Activated CD4-positive, alpha-beta memory T cell treated with anti-CD3 and anti-CD28 coated beads, Interleukin-2, amount 10 ng/mL, durations not matched to agents 7 days and 5 days (primary cell): ENCODE results near the gene PTPN2. TPM values are rescaled to one million over a fixed set of nuclear protein-coding genes. Genes with fewer than 3 reads are reported as not detected.
"Not testable (repeated sequence)": the region's sequence is repeated elsewhere in the genome, so short reads cannot be mapped to it uniquely, and the experiment has no call there.

ENCODE experiments used
- CTCF ChIA-PET: fragments of 350-600 bp; sonication (Branson Sonifier 250); formaldehyde crosslinking; loops from one replicate; lab custom pipeline; 2021; ENCODE audit warnings: antibody characterized with exemption, inconsistent platforms; lab: Charles Lee
- POLR2A ChIA-PET: fragments of 350-600 bp; sonication (Branson Sonifier 250); formaldehyde crosslinking; loops from one replicate; lab custom pipeline; 2021; ENCODE audit warnings: antibody characterized with exemption; lab: Charles Lee
- DNase-seq: peaks from one replicate; pipeline ENCODE4 v3.0.0-alpha.2; 2020
- H3K27ac Mint-ChIP-seq: one replicate; pipeline ENCODE4 v1.8.0; 2021; ENCODE audit warnings: mild to moderate bottlenecking, mixed read lengths
- H3K27me3 Mint-ChIP-seq: one replicate; pipeline ENCODE4 v1.8.0; 2021; ENCODE audit warnings: mixed read lengths
- H3K36me3 Mint-ChIP-seq: one replicate; pipeline ENCODE4 v1.8.0; 2021; ENCODE audit warnings: low read depth, mixed read lengths
- H3K4me1 Mint-ChIP-seq: one replicate; pipeline ENCODE4 v1.8.0; 2021; ENCODE audit warnings: mixed read lengths
- H3K4me3 Mint-ChIP-seq: one replicate; pipeline ENCODE4 v1.8.0; 2021; ENCODE audit warnings: mild to moderate bottlenecking, mixed read lengths
- H3K9me3 Mint-ChIP-seq: one replicate; pipeline ENCODE4 v1.8.0; 2021; ENCODE audit warnings: mixed read lengths
- total RNA-seq, 2 experiments: library from RNA; stranded (reverse); gene quantifications; one replicate each; pipeline ENCODE4 v1.2.3, GENCODE V29; 2021

PTPN2 gene
- total RNA-seq, 2 experiments from 2014 or later, result 82.9 to 90.8 TPM

DNA sequence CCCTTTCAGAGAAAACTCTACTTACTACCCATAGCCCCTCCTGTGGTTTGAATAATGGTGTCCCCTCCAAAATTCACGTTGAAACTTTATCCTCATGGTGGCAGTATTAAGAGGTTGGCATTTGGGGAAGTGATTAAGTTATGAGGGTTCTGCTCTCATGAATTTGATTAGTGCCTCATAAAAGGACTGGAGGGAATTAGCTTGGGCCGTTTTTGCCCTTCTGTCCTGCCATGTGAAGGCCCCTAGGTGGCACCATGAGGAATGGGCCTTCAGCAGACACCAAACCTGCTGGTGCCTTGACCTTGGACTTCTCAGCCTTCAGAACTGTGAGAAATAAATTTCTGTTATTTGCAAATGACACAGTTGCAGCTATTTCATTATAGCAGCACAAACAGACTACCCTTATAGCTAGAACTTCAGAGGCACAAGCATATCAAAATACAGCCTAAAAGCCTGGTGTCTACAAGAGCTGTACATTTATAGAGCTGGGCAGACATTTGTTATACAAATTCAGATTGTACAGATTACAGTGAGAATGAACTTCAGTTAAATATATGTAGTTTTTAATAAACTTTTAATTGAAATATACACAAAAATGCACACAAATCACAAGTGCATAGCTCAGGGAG is 2.6 kb upstream of the PTPN2 start:
- Mint-ChIP-seq H3K4me3 (no peak overlapping the region), H3K27ac (no peak overlapping the region), H3K27me3 (no peaks in the 10 kb centered on the region), H3K4me1 (peaks cover 32% of the 10 kb centered on the region), H3K9me3 (peaks cover 4% of the 10 kb centered on the region), H3K36me3 (peaks cover 7% of the 10 kb centered on the region)
- no peak for DNase-seq
- POLR2A ChIA-PET, result interaction anchor here (0.8 to 1.4 kb wide), 6 partner anchors 17 to 184 kb away, joined by 3 to 4 read pairs (median 3); partner anchors contain the start of genes CEP192 and CEP76
- CTCF ChIA-PET, result interaction anchor here (0.7 to 1.7 kb wide), 5 partner anchors 17 to 143 kb away, joined by 3 to 9 read pairs (median 4); no protein-coding TSS in a partner anchor

- POLR2A ChIA-PET, result interaction anchor here (0.6 to 5.2 kb wide), 6 partner anchors 18 to 183 kb away, joined by 3 to 96 read pairs (median 22); partner anchors contain the start of genes CEP76 and PSMG2
- H3K36me3 Mint-ChIP-seq, result peaks cover 18% of the 10 kb centered on the region
- H3K27me3 Mint-ChIP-seq, result no peaks in the 10 kb centered on the region
- peaks cover 43% of the 10 kb centered on the region for H3K4me1 Mint-ChIP-seq
- peaks cover under 1% of the 10 kb centered on the region for H3K9me3 Mint-ChIP-seq
- CTCF ChIA-PET, result interaction anchor here (1.7 to 2.7 kb wide), 2 partner anchors 8 to 49 kb away, joined by 9 to 11 read pairs; no protein-coding TSS in a partner anchor
- no peak for DNase-seq
- peak overlapping the region; percentile 90 for H3K4me3 Mint-ChIP-seq
- H3K27ac Mint-ChIP-seq, result peak overlapping the region; percentile 8
Measured at GRCh38 chr18:12885500-12885899, 1.5 kb upstream of the PTPN2 start.

- H3K27me3 Mint-ChIP-seq, result no peaks in the 10 kb centered on the region
- peak overlapping the region; percentile 84 for H3K27ac Mint-ChIP-seq
- H3K4me3 Mint-ChIP-seq, result peak overlapping the region; percentile 90
- POLR2A ChIA-PET, result interaction anchor here (0.9 to 5.9 kb wide), 27 partner anchors 8 to 507 kb away, joined by 3 to 96 read pairs (median 6); partner anchors contain the start of genes CEP192, CEP76, PSMG2 and SEH1L
- peaks cover 52% of the 10 kb centered on the region for H3K4me1 Mint-ChIP-seq
- no peak for DNase-seq
- CTCF ChIA-PET, result interaction anchor here (0.9 to 2.7 kb wide), 7 partner anchors 9 to 107 kb away, joined by 3 to 11 read pairs (median 7); partner anchors contain the start of gene CEP192
- peaks cover 19% of the 10 kb centered on the region for H3K36me3 Mint-ChIP-seq
- no peaks in the 10 kb centered on the region for H3K9me3 Mint-ChIP-seq
Measured at GRCh38 chr18:12884406-12885323, 628 bp upstream of the PTPN2 start.

DNA sequence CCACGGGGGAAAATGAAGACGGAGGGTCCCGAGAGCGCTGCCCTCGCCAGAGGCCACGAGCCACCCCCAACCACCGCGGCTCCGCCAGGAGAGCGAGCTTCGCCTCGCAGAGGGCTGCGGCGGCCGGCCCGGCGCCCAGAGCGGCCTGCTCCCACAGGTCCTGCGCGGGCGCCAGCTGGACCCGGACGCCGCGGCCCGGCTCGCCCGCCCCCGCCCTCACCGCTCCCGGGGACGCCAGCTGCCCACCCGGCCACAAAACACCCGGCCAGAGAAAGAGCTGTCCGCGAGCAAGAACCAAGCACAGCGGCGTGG is 709 bp downstream of the PTPN2 start:
- Mint-ChIP-seq H3K4me3 (peak overlapping the region; percentile 92), H3K4me1 (peaks cover 62% of the 10 kb centered on the region), H3K27me3 (no peaks in the 10 kb centered on the region), H3K9me3 (no peaks in the 10 kb centered on the region), H3K36me3 (peaks cover 25% of the 10 kb centered on the region), H3K27ac (peak overlapping the region; percentile 91)
- DNase-seq, result no peak
- CTCF ChIA-PET, result interaction anchor here (0.7 to 4.1 kb wide), 13 partner anchors 10 to 506 kb away, joined by 3 to 11 read pairs (median 6); partner anchors contain the start of genes AFG3L2 and CEP192
- POLR2A ChIA-PET, result interaction anchor here (0.6 to 5.9 kb wide), 38 partner anchors 8 to 507 kb away, joined by 3 to 96 read pairs (median 4); partner anchors contain the start of genes AFG3L2, CEP192, CEP76 and PSMG2

- Mint-ChIP-seq H3K27ac (peak overlapping the region; percentile 86), H3K4me1 (peaks cover 62% of the 10 kb centered on the region), H3K4me3 (peak overlapping the region; percentile 92), H3K36me3 (peaks cover 25% of the 10 kb centered on the region), H3K9me3 (no peaks in the 10 kb centered on the region), H3K27me3 (no peaks in the 10 kb centered on the region)
- ChIA-PET CTCF (interaction anchor here (0.6 to 4.1 kb wide), 17 partner anchors 8 to 505 kb away, joined by 3 to 11 read pairs (median 4); partner anchors contain the start of gene AFG3L2), POLR2A (interaction anchor here (0.6 to 5.9 kb wide), 37 partner anchors 7 to 506 kb away, joined by 3 to 96 read pairs (median 4); partner anchors contain the start of genes AFG3L2, CEP192, CEP76 and PSMG2)
- DNase-seq, result no peak
Measured at GRCh38 chr18:12882453-12883371, 1.3 kb downstream of the PTPN2 start.

- POLR2A ChIA-PET, result interaction anchor here (0.7 to 5.9 kb wide), 4 partner anchors 20 to 66 kb away, joined by 3 to 83 read pairs (median 5); no protein-coding TSS in a partner anchor
- no peak overlapping the region for H3K27ac Mint-ChIP-seq
Measured at GRCh38 chr18:12880541-12880910, 3.5 kb downstream of the PTPN2 start.

GRCh38 chr18:12879840-12880540 is 4.0 kb downstream of the PTPN2 start:
- no peaks in the 10 kb centered on the region for H3K27me3 Mint-ChIP-seq
- H3K4me3 Mint-ChIP-seq, result peak overlapping the region; percentile 1
- ChIA-PET CTCF (interaction anchor here (2.3 to 4.1 kb wide), 2 partner anchors 14 to 55 kb away, joined by 6 to 11 read pairs; no protein-coding TSS in a partner anchor), POLR2A (interaction anchor here (0.7 to 5.9 kb wide), 5 partner anchors 20 to 67 kb away, joined by 3 to 83 read pairs (median 4); no protein-coding TSS in a partner anchor)
- peaks cover 3% of the 10 kb centered on the region for H3K9me3 Mint-ChIP-seq
- H3K4me1 Mint-ChIP-seq, result peaks cover 61% of the 10 kb centered on the region
- H3K27ac Mint-ChIP-seq, result no peak overlapping the region
- no peak for DNase-seq
- peaks cover 45% of the 10 kb centered on the region for H3K36me3 Mint-ChIP-seq

More at GRCh38 chr18:12880541-12880910, 3.5 kb downstream of the PTPN2 start:
- Mint-ChIP-seq H3K4me3 (peak overlapping the region; percentile 1), H3K4me1 (peaks cover 65% of the 10 kb centered on the region), H3K36me3 (peaks cover 42% of the 10 kb centered on the region), H3K9me3 (peaks cover 1% of the 10 kb centered on the region), H3K27me3 (no peaks in the 10 kb centered on the region)
- no peak for DNase-seq
- CTCF ChIA-PET, result interaction anchor here (2.3 to 4.1 kb wide), 2 partner anchors 13 to 54 kb away, joined by 6 to 11 read pairs; no protein-coding TSS in a partner anchor

DNA sequence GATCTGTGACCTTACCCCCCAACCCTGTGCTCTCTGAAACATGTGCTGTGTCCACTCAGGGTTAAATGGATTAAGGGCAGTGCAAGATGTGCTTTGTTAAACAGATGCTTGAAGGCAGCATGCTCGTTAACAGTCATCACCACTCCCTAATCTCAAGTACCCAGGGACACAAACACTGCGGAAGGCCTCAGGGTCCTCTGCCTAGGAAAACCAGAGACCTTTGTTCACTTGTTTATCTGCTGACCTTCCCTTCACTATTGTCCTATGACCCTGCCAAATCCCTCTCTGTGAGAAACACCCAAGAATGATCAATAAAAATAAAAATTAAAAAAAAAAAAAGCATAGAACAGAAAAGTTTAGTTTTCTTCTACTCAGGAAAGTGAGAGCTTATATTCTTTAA is 9.0 kb downstream of the PTPN2 start:
- H3K9me3 Mint-ChIP-seq, H3K4me3 Mint-ChIP-seq, DNase-seq, CTCF ChIA-PET, H3K27me3 Mint-ChIP-seq, H3K27ac Mint-ChIP-seq: not testable (repeated sequence)
- Mint-ChIP-seq H3K4me1 (peaks cover 33% of the 10 kb centered on the region), H3K36me3 (peaks cover 40% of the 10 kb centered on the region)
- POLR2A ChIA-PET, result interaction anchor here (1.4 kb wide), 1 partner anchor 9 kb away, joined by 4 read pairs; the partner anchor contains the start of gene PTPN2

- H3K27ac Mint-ChIP-seq, CTCF ChIA-PET, H3K4me3 Mint-ChIP-seq, H3K9me3 Mint-ChIP-seq, POLR2A ChIA-PET, H3K27me3 Mint-ChIP-seq, DNase-seq: not testable (repeated sequence)
- H3K36me3 Mint-ChIP-seq, result peaks cover 37% of the 10 kb centered on the region
- H3K4me1 Mint-ChIP-seq, result peaks cover 24% of the 10 kb centered on the region
Measured at GRCh38 chr18:12873961-12874567, 10.0 kb downstream of the PTPN2 start.

DNA sequence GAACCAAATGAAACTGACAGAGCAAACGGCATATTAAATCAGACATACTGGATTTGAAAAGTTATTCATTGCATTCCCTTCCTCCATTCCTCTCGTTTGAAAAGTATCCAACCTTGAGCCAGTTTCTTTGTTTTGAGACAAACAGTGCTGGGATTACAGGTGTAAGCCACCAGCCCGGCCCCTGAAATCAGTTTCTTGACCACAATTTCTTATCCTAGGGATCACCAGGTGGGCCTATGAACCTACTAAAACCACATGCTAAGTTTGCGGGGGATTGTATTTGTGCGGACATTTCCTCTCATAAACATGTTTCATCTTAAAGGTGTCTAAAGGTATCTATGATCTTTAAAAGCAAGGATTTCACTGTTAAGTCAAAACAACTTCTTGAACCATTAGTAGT is 11.6 kb downstream of the PTPN2 start:
- peaks cover 28% of the 10 kb centered on the region for H3K4me1 Mint-ChIP-seq
- H3K4me3 Mint-ChIP-seq, result no peak overlapping the region
- no peak for DNase-seq
- no peaks in the 10 kb centered on the region for H3K27me3 Mint-ChIP-seq
- no peak overlapping the region for H3K27ac Mint-ChIP-seq
- H3K36me3 Mint-ChIP-seq, result peaks cover 38% of the 10 kb centered on the region
- ChIA-PET CTCF (interaction anchor here (0.7 to 1.3 kb wide), 2 partner anchors 10 to 91 kb away, joined by 3 to 4 read pairs; no protein-coding TSS in a partner anchor), POLR2A (interaction anchor here (2.8 kb wide), 1 partner anchor 11 kb away, joined by 11 read pairs; the partner anchor contains the start of gene PTPN2)
- peaks cover 3% of the 10 kb centered on the region for H3K9me3 Mint-ChIP-seq
